Neuron (in vitro differentiated cells): ENCODE results near the gene SLC34A3.

Source experiments
- H2AFZ ChIP-seq: one replicate; pipeline ENCODE4 v1.6.1; 2013; ENCODE audit warnings: low read depth, mild to moderate bottlenecking, inconsistent platforms, low read length, moderate library complexity
- H3K27me3 ChIP-seq: one replicate; pipeline ENCODE4 v1.6.1; 2013; ENCODE audit warnings: low read length; ENCODE audit not compliant: insufficient read depth
- H3K36me3 ChIP-seq: one replicate; pipeline ENCODE4 v1.6.1; 2013; ENCODE audit warnings: low read length; ENCODE audit not compliant: insufficient read depth
- H3K4me1 ChIP-seq: one replicate; pipeline ENCODE4 v1.6.1; 2013; ENCODE audit warnings: low read length; ENCODE audit not compliant: insufficient read depth
- H3K4me3 ChIP-seq: 2 replicates; pipeline ENCODE4 v1.5.1; 2013; ENCODE audit warnings: mild to moderate bottlenecking, low read length, moderate library complexity
- H3K9me3 ChIP-seq: one replicate; pipeline ENCODE4 v1.6.1; 2013; ENCODE audit warnings: low read length

SLC34A3 gene

DNA sequence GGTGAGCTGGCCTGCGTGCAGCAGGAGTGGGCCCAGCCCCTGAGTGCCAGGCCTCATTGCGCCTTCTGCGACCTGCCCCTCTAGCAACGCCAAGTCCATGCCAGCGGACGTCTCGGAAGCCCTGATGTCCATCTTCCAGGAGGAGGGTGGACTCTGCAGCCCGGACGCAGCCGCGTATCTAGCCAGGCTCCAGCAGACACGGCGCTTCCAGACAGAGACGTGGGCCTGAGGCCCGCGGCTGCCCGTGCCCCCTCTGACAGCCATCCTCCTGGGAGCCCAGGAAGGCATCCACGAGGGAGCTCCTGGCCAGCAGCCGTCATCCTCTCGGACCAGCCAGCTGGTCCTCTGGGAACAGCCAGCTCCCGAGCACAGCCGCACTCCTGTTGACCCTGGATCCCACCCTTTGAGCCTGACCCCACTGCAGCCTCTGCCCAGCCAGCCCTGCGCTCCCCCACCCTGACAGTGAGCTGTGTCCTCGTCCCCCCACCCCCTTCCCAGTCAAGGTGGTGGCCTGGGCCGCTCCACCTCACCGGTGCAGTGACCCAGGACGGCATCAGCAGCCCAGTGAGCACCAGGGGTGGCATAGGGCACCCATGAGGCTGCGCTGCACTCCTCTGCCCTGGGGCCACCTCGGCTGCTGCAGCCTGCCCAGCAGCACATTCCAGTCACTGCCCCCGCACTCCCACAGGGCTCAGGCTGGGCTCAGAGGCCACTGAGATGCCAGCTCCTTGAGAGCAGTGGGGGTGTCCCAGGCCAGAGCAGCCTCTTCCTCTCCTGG is 14.3 kb upstream of the SLC34A3 start:
- Histone ChIP-seq H3K9me3 (no peaks in the 10 kb centered on the region), H3K4me1 (no peaks in the 10 kb centered on the region), H2AFZ (no peak overlapping the region), H3K27me3 (no peaks in the 10 kb centered on the region), H3K36me3 (peaks cover 29% of the 10 kb centered on the region), H3K4me3 (no peak overlapping the region)

DNA sequence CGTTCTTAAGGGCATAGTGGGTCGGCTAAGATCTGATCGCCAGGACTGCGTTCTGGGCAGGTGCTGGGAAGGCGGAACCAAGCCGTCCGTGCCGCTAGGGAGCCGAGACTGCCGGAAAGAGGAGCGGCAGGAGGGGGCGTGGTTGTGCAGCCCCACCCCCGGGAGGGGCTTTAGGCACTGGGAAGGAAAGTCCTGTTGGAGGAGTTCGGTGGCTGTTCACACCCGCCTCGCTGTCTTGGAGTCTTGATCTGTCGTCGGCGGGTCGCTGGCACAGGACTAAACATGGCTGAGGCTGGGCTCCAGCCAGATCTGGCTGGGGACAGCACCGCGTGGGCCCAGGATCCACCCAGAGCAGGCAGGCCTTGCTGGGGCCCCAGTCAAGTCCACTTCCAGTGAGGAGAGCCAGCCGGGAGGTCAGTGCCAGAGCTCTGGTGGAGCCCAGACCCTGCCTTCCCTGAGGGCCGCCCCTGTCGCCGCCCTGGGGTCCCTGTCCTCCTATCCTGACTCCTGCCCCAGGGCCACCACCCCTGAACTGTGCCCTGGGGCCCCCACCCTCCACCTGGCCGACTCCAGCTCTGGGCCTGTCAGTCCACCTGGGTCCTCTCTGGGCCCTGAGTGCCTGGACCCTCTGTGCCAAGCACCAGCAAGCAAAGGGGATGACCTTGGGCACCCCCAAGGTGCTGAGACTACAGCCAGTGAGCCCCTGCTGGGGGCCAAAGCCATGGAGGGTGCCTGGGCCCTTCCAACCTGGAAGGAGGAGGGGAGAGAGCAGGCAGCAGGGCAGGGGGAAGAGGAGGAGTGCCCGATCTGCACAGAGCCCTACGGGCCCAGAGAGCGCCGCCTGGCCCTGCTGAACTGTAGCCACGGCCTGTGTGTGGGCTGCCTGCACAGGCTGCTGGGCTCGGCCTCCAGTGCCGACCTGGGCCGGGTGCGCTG is 13.2 kb upstream of the SLC34A3 start:
- Histone ChIP-seq H3K36me3 (peaks cover 23% of the 10 kb centered on the region), H2AFZ (no peak overlapping the region), H3K27me3 (no peaks in the 10 kb centered on the region), H3K9me3 (no peaks in the 10 kb centered on the region), H3K4me1 (peaks cover 1% of the 10 kb centered on the region), H3K4me3 (no peak overlapping the region)

DNA sequence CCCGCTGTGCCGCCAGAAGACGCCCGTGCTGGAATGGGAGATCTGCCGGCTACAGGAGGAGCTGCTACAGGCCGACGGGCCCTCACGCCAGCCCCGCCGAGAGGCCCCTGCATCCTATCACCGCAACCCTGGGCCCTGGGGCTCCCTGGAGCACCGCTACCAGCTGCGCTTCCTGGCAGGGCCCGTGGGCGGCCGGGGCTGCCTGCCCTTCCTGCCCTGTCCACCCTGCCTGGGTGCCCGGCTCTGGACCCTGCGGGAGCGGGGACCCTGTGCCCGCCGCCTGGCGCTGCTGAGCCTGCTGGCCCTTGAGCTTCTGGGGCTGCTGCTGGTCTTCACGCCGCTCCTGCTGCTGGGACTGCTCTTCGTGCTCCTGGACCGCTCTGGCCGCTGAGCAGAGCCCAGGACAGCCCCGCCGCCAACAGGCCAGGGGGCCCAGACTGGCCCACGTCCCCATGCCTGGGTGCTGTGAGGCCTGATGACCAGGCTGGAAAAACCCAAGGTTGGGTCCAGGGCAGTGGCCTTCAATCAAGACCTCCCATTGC is 12.4 kb upstream of the SLC34A3 start:
- Histone ChIP-seq H3K36me3 (peaks cover 23% of the 10 kb centered on the region), H3K9me3 (no peaks in the 10 kb centered on the region), H3K4me3 (no peak overlapping the region), H3K4me1 (peaks cover 7% of the 10 kb centered on the region), H2AFZ (no peak overlapping the region), H3K27me3 (no peaks in the 10 kb centered on the region)

DNA sequence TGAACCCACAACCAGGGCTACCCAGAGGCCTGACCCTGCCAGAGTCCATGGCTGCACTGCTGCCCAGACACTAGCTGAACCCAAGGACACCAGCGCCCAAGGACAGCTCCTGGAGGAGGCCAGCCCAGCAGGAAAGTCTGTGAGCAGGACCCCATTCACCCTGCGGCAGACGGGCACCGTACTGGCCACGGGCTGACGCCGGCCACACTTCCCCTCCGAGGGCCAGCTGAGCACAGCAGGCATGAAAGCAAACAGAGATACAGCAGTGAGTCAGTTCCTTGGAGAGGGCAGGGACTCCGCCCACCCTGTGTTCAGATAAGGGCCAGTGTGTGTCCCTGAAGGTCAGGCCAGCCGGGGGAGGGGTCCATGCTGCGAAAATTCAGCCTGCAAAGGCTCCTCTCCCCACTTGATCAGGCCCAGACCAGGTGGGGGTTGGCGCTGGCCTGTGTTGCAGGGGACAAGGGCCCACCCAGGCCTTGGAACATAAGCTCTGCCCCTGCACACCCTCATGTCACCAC is 11.9 kb upstream of the SLC34A3 start:
- H3K4me1 ChIP-seq, result peaks cover 7% of the 10 kb centered on the region
- no peaks in the 10 kb centered on the region for H3K27me3 ChIP-seq
- H2AFZ ChIP-seq, result no peak overlapping the region
- peaks cover 23% of the 10 kb centered on the region for H3K36me3 ChIP-seq
- no peak overlapping the region for H3K4me3 ChIP-seq
- no peaks in the 10 kb centered on the region for H3K9me3 ChIP-seq

DNA sequence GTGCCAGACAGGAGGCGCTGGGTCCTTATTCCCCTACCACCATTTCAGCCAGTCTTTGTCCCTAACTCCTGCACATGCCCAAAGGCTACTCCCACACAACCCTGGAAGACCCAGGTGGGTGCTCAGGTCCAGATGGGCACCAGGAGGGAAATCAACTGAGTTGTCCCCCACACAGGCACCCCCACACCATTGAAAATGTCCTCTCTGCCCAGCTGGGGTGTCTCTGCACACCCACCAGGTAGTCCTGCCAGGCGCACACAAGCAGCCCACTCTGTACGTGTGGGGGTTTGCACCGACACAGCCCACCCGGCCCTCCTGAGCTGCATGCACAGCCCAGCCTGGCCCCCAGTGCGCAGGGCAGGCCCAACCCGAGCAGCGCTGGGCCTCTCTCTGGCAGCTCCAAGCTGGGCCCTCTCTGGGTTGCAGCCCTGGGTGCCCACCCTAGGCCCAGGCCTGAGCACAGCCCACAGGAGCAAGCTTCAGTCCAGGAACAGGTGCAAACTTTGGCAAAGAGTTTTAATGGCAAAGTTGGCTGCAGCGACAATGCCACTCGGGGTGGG is 10.9 kb upstream of the SLC34A3 start:
- Histone ChIP-seq H3K9me3 (no peaks in the 10 kb centered on the region), H3K4me3 (no peak overlapping the region), H3K36me3 (peaks cover 18% of the 10 kb centered on the region), H3K27me3 (no peaks in the 10 kb centered on the region), H2AFZ (no peak overlapping the region), H3K4me1 (peaks cover 10% of the 10 kb centered on the region)

DNA sequence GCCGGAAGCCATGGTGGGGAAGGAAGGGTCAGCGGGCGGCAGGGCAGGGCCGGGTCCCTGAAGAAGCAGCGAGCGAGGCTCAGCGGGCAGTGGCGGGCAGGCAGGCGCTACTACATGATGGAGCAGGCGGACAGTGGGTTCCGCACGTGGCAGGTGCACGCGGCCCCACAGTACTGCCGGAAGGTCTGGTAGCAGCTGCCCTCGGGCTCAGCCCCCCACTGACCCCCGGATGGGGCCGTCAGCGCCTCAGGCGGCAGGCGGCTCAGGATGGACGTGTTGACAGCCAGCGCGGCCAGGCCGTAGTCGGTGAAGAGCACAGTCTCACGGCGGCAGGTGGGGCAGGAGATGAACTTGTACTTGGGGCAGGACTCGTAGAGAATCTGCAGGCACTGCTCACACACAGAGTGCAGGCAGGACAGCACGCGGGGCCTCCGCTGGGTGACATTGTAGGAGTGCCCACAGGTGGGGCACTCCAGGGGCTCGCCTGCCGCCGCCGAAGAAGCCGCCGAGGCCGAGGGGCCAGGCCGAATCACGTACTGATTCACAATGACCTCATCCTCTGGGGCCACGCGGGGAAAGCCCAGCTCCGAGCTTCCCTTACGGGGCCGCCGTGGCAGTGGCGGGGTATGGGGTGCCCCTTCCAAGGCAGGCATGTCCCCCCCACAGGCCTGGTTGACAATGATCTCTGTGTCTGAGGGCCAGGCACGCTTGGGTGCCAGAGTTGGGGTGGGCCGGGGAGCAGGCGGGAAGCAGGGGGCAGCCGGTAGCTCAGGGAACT is 10.2 kb upstream of the SLC34A3 start:
- no peak overlapping the region for H3K4me3 ChIP-seq
- H3K4me1 ChIP-seq, result peaks cover 10% of the 10 kb centered on the region
- peaks cover 12% of the 10 kb centered on the region for H3K36me3 ChIP-seq
- H2AFZ ChIP-seq, result no peak overlapping the region
- no peaks in the 10 kb centered on the region for H3K27me3 ChIP-seq
- no peaks in the 10 kb centered on the region for H3K9me3 ChIP-seq

DNA sequence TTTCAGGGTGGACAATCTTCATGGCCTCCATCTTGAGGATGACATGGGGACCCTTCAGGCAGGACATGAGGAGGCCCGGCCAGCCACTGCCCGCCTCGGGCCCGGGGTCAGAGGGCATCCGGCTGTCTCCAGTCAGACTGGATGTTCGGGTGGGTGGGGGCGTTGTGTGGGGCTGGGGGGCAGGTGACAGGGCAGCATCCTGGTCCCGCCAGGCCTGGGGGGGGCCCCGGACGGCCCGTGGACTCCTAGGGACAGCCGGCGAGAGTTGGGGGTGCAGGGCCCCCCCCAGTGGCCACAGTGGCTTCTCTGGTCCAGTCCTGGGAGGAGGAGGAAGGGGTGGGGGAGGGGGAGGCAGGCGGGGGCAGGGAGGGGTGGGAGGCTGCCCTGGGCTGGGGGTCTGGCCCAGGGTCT is 9.6 kb upstream of the SLC34A3 start:
- Histone ChIP-seq H3K4me1 (peaks cover 12% of the 10 kb centered on the region), H3K4me3 (no peak overlapping the region), H3K9me3 (no peaks in the 10 kb centered on the region), H3K27me3 (no peaks in the 10 kb centered on the region), H3K36me3 (peaks cover 7% of the 10 kb centered on the region), H2AFZ (no peak overlapping the region)

DNA sequence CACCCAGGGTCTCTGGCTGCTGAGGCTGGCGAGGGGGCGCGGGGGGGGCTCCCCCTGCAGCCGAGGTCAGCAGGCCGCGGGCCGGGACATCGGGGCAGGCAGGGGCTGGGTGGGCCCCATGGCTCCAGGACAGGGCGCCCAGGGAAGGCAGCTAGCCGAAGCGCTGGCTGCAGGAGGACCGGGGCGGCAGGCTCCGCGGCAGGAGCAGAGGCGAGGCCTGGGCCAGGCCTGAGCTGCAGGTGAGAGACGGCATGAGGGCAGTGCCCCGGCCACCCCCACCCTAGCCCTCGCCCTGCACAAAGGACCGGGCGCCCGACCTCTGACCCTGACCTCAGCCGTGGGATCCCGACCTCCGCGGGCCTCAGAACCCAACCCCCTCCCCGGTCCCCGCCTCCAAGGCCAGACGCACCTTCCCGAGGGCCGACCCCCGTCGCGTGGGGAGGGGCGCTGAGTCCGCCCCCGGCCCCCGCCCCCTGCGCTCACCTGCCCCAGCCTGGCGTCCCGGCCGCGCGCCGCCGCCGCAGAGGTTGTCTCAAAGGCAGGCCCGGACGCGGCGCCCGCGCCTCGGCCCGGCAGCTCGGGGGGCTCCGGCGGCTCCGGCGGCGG is 9.1 kb upstream of the SLC34A3 start:
- peak overlapping the region; percentile 34 for H3K4me3 ChIP-seq
- peaks cover 15% of the 10 kb centered on the region for H3K4me1 ChIP-seq
- H3K36me3 ChIP-seq, result peaks cover 3% of the 10 kb centered on the region
- H3K9me3 ChIP-seq, result no peaks in the 10 kb centered on the region
- H3K27me3 ChIP-seq, result no peaks in the 10 kb centered on the region
- H2AFZ ChIP-seq, result no peak overlapping the region

DNA sequence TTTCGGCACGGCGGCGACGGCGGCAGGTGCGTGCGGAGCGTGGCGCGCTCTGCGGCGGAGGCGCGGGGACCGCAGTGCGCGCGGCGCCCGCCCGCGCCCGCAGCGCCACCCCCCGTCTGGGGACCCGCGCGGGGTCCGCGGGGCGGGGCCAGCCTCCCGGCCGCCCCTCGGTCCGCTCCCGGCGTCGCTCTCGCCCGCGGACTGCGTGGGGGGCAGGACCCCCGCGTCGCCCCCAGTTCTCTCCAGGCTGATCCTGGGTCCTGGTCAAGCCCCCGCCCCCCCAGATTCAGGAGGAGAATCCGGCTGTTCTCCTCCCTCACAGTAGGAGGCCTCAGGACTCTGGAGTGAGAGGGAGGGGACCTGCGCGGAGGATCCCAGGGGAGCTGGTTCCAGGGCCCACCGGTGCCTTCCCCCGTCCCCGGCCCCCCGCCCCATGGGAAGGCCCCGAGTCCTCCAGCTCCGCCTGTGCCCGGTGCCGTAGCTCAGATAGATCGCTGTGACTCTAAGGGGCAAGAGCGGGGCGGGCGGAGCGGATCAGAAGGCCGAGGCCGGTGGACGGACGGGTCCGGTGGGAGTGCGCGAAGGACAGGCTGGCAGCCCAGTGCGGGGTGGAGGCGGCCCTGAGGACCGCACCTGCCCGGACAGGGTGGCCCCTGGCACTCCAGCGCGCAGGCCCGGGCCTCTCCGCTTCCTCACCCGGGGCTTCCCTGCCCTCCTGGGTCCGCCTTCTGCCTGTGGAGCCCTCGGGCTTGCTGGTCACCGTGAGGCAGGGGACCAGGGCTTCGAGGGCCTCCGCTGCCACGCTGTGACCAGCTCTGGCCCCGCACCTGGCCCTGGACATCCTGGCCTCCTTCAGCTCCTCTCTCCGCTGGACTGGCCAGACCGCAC is 8.3 kb upstream of the SLC34A3 start, which contains the start of gene RNF208:
TSS of gene RNF208 (minus strand) at position 51 of the 888 bp plus-strand sequence. CDS start 1,028 bp downstream, outside the sequence.
- Histone ChIP-seq H3K9me3 (no peaks in the 10 kb centered on the region), H3K27me3 (no peaks in the 10 kb centered on the region), H3K36me3 (no peaks in the 10 kb centered on the region), H2AFZ (no peak within 1 kb of the TSS), H3K4me3 (peak within 1 kb of the TSS; percentile 98), H3K4me1 (peaks cover 15% of the 10 kb centered on the region)

DNA sequence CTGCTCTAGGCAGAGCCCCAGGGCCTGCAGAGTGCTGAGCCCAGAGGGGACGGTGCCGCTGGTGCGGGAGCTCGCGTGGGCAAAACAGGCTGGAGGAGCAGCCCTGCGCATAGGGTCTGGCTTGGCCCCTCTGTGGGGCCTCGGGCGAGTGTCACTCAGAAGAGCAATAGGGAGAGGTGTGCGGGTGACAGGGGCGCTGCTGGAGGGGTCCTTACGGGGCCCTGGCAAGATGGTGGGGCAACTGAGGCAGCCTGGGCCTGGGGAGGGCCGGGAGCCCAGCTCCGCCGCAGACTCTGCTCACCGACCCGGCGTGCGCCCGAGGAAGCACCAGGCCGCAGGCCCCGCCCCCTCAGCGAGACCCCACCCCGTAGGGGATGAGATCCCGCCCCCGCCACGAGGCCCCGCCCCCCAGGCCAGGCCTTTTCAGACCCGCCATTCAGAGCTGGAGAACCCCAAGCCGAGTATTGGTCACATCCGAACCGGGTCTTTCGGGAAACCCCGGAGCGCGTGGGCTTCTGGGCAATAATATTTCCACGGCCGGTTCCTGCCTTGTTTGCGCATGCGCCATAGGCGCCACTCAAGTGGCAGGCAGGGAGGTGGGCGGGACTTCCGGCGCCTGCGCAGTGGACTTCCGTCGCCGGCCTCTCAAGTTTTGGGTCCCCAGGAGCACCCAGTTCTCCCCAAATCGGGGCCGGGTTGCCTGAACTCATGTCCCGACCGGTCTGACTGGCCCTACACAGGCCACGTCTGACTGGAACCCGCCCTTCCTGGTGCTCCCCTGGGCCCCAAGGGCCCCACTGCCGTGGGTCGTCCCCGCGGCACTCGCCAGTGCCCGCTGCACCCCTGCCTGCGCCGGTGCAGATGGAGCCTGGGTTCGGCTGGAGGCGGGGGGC is 7.4 kb upstream of the SLC34A3 start:
- H2AFZ ChIP-seq, result peak overlapping the region; percentile 90
- peak overlapping the region; percentile 98 for H3K4me3 ChIP-seq
- H3K4me1 ChIP-seq, result peaks cover 15% of the 10 kb centered on the region
- no peaks in the 10 kb centered on the region for H3K9me3 ChIP-seq
- no peaks in the 10 kb centered on the region for H3K27me3 ChIP-seq
- no peaks in the 10 kb centered on the region for H3K36me3 ChIP-seq
